ENCODE measurements around the gene EMP1. TPM values are rescaled to one million over a fixed set of nuclear protein-coding genes. Genes with fewer than 3 reads are reported as not detected.

EMP1 gene
- total and polyA plus RNA-seq, 2 experiments from 2014 or later: 0.07 to 0.39 TPM

- ATAC-seq: no peak
Measured at GRCh38 chr12:13250416-13250815, 53.9 kb downstream of the EMP1 start.

More at GRCh38 chr12:13250416-13250815, 53.9 kb downstream of the EMP1 start:
- Histone ChIP-seq H3K79me2 (replicated peaks; ENCODE audit: insufficient read depth) (no peaks in the 10 kb centered on the region), H3F3A (replicated peaks; ENCODE audit: low read depth) (no peaks in the 10 kb centered on the region), H3K27ac (ENCODE audit: low read depth) (no peak overlapping the region), H3K9me2 (ENCODE audit: insufficient read depth) (peaks cover 12% of the 10 kb centered on the region), H3K4me2 (no peak overlapping the region), H3K36me3 (ENCODE audit: insufficient read depth) (no peaks in the 10 kb centered on the region), H3K27me3 (ENCODE audit: insufficient read depth) (no peaks in the 10 kb centered on the region), H2AFZ (no peak overlapping the region), H4K20me1 (replicated peaks; ENCODE audit: insufficient read depth) (no peaks in the 10 kb centered on the region), H3K4me1 (ENCODE audit: insufficient read depth) (peaks cover 18% of the 10 kb centered on the region), H3K4me3 (no peak overlapping the region)
- Mint-ChIP-seq H3K4me3 (no peak overlapping the region), H3K36me3 (ENCODE audit: low read depth) (no peaks in the 10 kb centered on the region), H3K9me3 (no peaks in the 10 kb centered on the region), H3K27ac (no peak overlapping the region), H3K4me1 (peaks cover 10% of the 10 kb centered on the region; the same call in 2 of the 3 replicates), H3K27me3 (ENCODE audit: insufficient read depth, low read depth, poor library complexity) (peaks cover 1% of the 10 kb centered on the region)
- no peak for TF ChIP-seq ZNF331 (CRISPR knock-in tag; IDR thresholded peaks at IDR 0.05; ENCODE audit: low read depth)
- no peak for TF ChIP-seq CREB1 (CRISPR knock-in tag; IDR thresholded peaks at IDR 0.05; ENCODE audit: low read depth)
- no peak for TF ChIP-seq ETS1 (IDR thresholded peaks at IDR 0.05)
- no peak for TF ChIP-seq STAT1 (IDR thresholded peaks at IDR 0.05; ENCODE audit: unreplicated experiment)
- no peak for TF ChIP-seq ZNF462 (CRISPR knock-in tag; IDR thresholded peaks at IDR 0.05)
- TF ChIP-seq REST (IDR thresholded peaks at IDR 0.05; ENCODE audit: unreplicated experiment): no peak
- no peak for TF ChIP-seq POLR2AphosphoS5 (IDR thresholded peaks at IDR 0.05; ENCODE audit: low read depth)
- TF ChIP-seq EZH2 (IDR thresholded peaks at IDR 0.05; ENCODE audit: low read depth, unreplicated experiment): no peak
- no peak for TF ChIP-seq JUNB (IDR thresholded peaks at IDR 0.05; ENCODE audit: unreplicated experiment)
- DNase-seq (ENCODE audit: low spot score): no peak

All from GM23338 (cell line).